Duodenal mucosa (tissue), 2 donors: ENCODE results near the gene PLXNA3.

Experiments
- H3K27ac ChIP-seq: one replicate; pipeline ENCODE4 v1.7.0; 2013; ENCODE audit warnings: low read depth, low read length
- H3K27me3 ChIP-seq, 2 donors: one replicate each; pipeline ENCODE4 v1.7.0; 2013; ENCODE audit warnings: low read length in 2 of 2, control low read depth in 1 of 2; ENCODE audit not compliant: insufficient read depth in 2 of 2, control insufficient read depth in 1 of 2
- H3K36me3 ChIP-seq, 2 donors: one replicate each; pipeline ENCODE4 v1.7.0; 2013; ENCODE audit warnings: low read length in 2 of 2, control low read depth in 1 of 2; ENCODE audit not compliant: insufficient read depth in 2 of 2, control insufficient read depth in 1 of 2
- H3K4me1 ChIP-seq, 2 donors: one replicate each; pipeline ENCODE4 v1.7.0; 2013; ENCODE audit warnings: low read length in 2 of 2, control low read depth in 1 of 2; ENCODE audit not compliant: insufficient read depth in 2 of 2, control insufficient read depth in 1 of 2
- H3K4me3 ChIP-seq, 2 donors: one replicate each; pipeline ENCODE4 v1.7.0; 2013; ENCODE audit warnings: low read length in 2 of 2, low read depth in 1 of 2
- H3K9ac ChIP-seq, 2 donors: one replicate each; pipeline ENCODE4 v1.7.0; 2013; ENCODE audit warnings: low read length in 2 of 2, low read depth in 1 of 2
- H3K9me3 ChIP-seq, 2 donors: one replicate each; pipeline ENCODE4 v1.7.0; 2013; ENCODE audit warnings: low read length in 2 of 2, control low read depth in 1 of 2; ENCODE audit not compliant: control insufficient read depth in 1 of 2

PLXNA3 gene

DNA sequence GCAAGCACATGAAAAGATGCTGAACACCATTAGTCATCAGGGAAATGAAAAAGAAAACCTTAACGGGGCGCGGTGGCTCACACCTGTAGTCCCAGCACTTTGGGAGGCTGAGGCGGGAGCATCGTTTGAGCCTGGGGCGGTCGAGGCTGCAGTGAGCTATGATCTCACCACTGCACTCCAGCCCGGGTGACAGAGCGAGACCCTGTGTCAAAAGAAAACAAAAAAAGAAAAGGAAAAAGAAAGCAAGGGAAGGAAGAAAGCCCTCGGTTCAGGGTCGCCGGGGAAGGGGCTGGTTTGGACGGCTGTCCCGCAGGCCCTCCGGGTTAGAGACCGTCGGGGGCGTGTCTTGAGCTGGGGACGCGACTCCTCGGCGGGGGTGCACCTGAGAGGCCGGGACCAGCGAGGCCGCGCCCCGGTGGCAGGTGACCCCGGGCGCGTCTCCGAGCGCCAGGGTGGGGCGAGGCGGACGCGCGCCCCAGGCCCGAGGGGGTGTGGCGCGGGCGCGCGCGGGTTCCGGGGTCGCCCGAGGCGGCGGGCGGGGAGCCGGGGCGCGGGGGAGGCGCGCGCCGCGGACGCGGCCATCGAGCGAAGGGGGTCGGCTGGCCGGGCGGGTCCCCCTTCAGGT, 478 bp upstream of the PLXNA3 start:
- Histone ChIP-seq H3K27ac (no peak overlapping the region), H3K9ac (peak overlapping the region in 1 of 2 donors; percentile 38), H3K36me3 (peaks cover 5 to 6% of the 10 kb centered on the region in 2 donors), H3K4me3 (peak overlapping the region; percentile 38 to 62), H3K4me1 (peaks cover 6 to 8% of the 10 kb centered on the region in 2 donors), H3K9me3 (no peaks in the 10 kb centered on the region), H3K27me3 (no peaks in the 10 kb centered on the region)

DNA sequence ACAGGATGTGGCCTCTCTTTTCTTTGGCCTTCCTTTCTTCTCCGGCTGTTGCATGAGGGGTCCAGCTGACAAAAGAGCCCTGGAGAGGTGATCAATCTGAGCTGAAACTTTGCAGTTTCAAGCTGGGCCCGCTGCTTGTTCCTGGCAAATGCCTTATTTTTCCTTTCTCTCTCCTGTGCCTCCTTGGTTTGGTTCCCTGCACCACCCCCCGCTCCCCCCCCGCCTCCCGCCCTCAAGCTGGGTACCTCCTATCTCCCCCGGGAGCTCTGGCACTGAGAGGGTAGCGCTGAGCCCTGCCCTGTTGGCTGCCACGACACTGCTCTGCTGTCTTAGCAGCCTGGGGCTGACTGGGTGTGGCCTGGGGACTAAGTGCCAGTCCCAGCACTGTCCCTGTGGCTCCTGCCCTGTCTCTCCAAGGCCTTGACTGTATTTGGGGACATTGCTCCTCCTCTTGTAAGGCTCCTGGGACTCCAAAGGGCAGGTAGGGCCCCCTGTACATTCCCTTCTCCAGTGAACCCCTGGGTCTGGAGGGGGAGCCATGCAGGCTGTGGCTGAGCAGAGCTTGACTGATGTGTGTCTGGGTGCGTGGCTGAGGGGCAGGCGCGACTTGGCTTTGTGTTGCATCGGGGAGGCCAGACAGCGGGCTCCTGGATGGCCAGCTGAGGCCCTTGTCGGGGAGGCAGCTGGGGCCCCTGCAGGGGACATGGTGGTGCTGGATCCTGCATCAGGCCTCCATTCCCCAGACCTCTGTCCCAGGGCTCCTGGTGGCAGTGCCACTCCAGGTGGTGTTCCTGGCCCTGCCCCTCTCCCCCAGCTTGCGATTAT, 1.1 kb downstream of the PLXNA3 start:
- H3K36me3 ChIP-seq = peaks cover 3 to 5% of the 10 kb centered on the region in 2 donors
- no peaks in the 10 kb centered on the region for H3K27me3 ChIP-seq
- H3K4me3 ChIP-seq = peak overlapping the region; percentile 60 to 64
- peak overlapping the region; percentile 43 to 51 for H3K9ac ChIP-seq
- no peak overlapping the region for H3K27ac ChIP-seq
- H3K4me1 ChIP-seq = peaks cover 6 to 8% of the 10 kb centered on the region in 2 donors
- no peaks in the 10 kb centered on the region for H3K9me3 ChIP-seq

DNA sequence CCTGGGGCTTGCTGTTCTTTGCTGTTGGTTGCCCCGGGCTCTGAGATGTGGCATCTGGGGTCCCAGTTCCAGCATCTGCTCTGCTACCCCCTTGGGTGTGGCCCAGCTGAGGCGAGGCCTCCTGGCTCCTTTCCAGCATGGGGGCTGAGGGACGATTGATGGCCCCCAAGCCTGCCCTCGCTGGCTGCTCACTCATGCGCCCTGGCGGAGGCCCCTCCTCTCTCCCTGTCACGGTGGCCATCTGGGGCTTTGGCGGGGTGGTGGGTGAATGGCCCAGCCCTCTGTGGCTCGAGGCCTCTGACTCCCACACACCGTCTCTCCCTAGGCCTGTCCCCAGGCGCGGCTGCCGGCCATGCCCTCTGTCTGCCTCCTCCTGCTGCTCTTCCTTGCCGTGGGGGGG, 1.8 kb downstream of the PLXNA3 start:
- Histone ChIP-seq H3K27ac (no peak overlapping the region), H3K9me3 (no peaks in the 10 kb centered on the region), H3K27me3 (no peaks in the 10 kb centered on the region), H3K36me3 (peaks cover 5 to 7% of the 10 kb centered on the region in 2 donors), H3K9ac (peak overlapping the region in 1 of 2 donors; percentile 43), H3K4me3 (peak overlapping the region in 1 of 2 donors; percentile 60), H3K4me1 (peaks cover 6 to 8% of the 10 kb centered on the region in 2 donors)

DNA sequence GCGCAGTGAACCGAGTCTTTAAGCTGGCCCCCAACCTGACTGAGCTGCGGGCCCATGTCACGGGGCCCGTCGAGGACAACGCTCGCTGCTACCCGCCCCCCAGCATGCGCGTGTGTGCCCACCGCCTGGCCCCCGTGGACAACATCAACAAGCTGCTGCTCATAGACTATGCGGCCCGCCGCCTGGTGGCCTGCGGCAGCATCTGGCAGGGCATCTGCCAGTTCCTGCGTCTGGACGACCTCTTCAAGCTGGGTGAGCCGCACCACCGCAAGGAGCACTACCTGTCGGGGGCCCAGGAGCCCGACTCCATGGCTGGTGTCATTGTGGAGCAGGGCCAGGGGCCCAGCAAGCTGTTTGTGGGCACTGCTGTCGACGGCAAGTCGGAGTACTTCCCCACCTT, 2.2 kb downstream of the PLXNA3 start:
- Histone ChIP-seq H3K4me3 (no peak overlapping the region), H3K27ac (no peak overlapping the region), H3K27me3 (no peaks in the 10 kb centered on the region), H3K4me1 (peaks cover 6 to 8% of the 10 kb centered on the region in 2 donors), H3K9ac (no peak overlapping the region), H3K36me3 (peaks cover 5 to 7% of the 10 kb centered on the region in 2 donors), H3K9me3 (no peaks in the 10 kb centered on the region)

DNA sequence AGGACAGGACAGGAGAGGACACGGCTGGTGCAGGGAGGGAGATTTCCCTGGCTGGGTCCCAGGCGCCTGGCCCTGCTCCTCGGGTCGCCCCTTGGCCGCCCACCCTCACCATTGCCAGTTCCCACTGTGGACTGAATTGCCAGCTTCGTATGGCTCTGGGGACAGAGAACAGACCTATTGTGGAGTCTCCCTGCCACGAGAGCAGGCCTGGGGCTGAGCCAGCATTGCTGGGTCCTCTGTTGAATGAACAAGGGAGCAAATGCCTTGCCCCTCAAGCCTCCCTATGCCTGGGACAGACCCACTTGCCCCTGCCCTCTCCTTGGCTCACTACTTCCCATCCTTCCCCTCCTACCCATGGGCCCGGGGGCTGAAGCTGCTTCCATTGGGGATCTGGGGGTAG, 4.3 kb downstream of the PLXNA3 start:
- no peak overlapping the region for H3K4me3 ChIP-seq
- no peaks in the 10 kb centered on the region for H3K9me3 ChIP-seq
- peaks cover 5 to 19% of the 10 kb centered on the region in 2 donors for H3K36me3 ChIP-seq
- H3K9ac ChIP-seq = no peak overlapping the region
- no peaks in the 10 kb centered on the region for H3K27me3 ChIP-seq
- H3K4me1 ChIP-seq = peaks cover 6 to 8% of the 10 kb centered on the region in 2 donors
- H3K27ac ChIP-seq = no peak overlapping the region

DNA sequence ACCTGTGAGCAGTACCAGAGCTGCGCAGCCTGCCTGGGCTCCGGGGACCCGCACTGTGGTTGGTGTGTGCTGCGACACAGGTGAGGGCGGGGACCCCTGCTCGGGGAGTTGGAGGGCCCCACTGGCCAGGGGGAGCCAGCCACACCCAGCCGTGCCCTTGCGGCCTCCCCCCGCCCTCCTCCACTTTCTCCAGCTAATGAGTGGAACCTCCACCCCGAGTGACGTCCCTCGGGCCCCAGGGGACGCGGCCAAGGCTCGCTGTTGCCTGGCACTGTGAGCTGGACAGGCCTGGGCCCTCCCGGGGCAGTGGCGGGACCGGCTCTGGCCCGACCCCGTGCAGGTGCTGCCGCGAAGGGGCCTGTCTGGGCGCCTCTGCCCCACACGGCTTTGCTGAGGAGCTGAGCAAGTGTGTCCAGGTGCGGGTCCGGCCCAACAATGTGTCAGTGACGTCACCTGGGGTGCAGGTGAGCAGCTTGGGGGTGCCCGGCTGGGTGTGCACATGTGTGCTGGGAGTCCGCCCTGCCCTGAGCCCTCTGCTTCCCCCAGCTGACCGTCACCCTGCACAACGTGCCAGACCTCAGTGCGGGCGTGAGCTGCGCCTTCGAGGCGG, 5.6 kb downstream of the PLXNA3 start:
- H3K4me3 ChIP-seq = no peak overlapping the region
- no peak overlapping the region for H3K9ac ChIP-seq
- H3K9me3 ChIP-seq = no peaks in the 10 kb centered on the region
- H3K27ac ChIP-seq = no peak overlapping the region
- no peaks in the 10 kb centered on the region for H3K27me3 ChIP-seq
- peaks cover 5 to 19% of the 10 kb centered on the region in 2 donors for H3K36me3 ChIP-seq
- H3K4me1 ChIP-seq = peaks cover 6 to 8% of the 10 kb centered on the region in 2 donors

DNA sequence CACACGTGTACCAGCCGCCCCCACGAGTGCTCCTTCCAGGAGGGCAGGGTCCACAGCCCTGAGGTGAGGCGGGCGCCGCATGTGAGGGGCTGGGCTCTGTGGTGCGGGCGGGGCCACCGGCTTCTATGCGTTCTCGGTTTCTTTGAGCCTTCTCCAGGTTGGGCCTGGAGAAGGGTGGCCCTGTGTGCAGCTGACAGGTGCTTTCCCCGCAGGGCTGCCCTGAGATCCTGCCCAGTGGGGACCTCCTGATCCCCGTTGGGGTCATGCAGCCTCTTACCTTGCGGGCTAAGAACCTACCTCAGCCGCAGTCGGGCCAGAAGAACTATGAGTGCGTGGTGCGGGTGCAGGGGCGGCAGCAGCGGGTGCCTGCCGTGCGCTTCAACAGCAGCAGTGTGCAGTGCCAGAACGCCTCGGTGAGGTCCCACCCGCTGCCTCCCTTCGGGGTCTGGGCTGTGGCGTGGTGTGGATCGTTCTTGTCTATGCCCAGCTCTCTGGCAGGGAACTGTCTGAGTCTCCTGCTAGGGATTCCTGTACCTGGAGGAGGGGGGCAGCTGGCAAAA, 6.8 kb downstream of the PLXNA3 start:
- Histone ChIP-seq H3K9me3 (no peaks in the 10 kb centered on the region), H3K36me3 (peaks cover 5 to 22% of the 10 kb centered on the region in 2 donors), H3K27ac (no peak overlapping the region), H3K4me3 (no peak overlapping the region), H3K9ac (no peak overlapping the region), H3K4me1 (no peaks in the 10 kb centered on the region), H3K27me3 (no peaks in the 10 kb centered on the region)

DNA sequence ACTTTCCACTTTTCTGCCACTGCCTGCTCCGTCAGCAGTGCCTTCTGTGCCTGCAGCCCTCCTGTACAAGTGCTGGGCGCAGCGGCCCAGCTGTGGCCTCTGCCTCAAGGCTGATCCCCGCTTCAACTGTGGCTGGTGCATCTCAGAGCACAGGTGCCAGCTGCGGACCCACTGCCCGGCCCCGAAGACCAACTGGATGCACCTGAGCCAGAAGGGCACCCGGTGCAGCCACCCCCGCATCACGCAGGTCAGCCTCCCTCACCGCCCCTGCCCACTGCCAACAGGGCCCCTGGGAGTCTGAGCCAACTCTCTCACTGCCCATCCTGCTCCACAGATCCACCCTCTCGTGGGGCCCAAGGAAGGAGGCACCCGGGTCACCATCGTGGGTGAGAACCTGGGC, 7.5 kb downstream of the PLXNA3 start:
- H3K27me3 ChIP-seq = no peaks in the 10 kb centered on the region
- H3K27ac ChIP-seq = no peak overlapping the region
- H3K4me3 ChIP-seq = no peak overlapping the region
- H3K9ac ChIP-seq = no peak overlapping the region
- no peaks in the 10 kb centered on the region for H3K9me3 ChIP-seq
- H3K4me1 ChIP-seq = no peaks in the 10 kb centered on the region
- H3K36me3 ChIP-seq = peaks cover 5 to 26% of the 10 kb centered on the region in 2 donors

DNA sequence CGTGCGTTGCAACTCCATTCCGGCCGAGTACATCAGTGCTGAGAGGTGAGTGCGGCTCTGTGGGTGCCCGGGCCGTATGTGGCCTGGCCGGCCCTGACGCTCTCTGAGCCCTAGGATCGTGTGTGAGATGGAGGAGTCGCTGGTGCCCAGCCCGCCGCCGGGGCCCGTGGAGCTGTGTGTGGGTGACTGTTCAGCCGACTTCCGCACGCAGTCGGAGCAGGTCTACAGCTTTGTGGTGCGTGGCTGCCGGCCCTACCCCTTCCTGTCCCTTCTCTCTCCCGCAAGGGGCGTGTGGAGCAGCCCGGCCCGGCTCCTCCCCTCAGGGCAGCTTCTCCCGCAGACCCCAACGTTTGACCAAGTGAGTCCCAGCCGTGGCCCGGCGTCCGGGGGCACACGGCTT, 8.0 kb downstream of the PLXNA3 start:
- H3K36me3 ChIP-seq = peaks cover 5 to 30% of the 10 kb centered on the region in 2 donors
- no peak overlapping the region for H3K4me3 ChIP-seq
- no peaks in the 10 kb centered on the region for H3K9me3 ChIP-seq
- no peaks in the 10 kb centered on the region for H3K4me1 ChIP-seq
- no peak overlapping the region for H3K27ac ChIP-seq
- no peaks in the 10 kb centered on the region for H3K27me3 ChIP-seq
- no peak overlapping the region for H3K9ac ChIP-seq

DNA sequence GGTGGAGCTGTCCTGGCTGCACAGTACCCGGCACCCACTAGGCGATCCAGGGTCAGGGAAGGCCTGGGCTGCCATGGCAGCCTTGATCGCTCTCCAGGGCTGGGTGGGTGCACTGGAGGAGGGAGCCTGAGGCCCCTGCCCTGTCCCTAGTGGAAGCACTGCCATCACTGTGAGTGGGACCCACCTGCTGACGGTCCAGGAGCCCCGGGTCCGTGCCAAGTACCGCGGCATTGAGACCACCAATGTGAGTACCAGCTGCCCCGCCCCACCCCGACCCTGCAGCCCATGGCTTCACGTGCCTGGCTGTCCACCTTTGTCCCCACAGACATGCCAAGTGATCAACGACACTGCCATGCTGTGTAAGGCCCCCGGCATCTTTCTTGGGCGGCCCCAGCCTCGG, 8.8 kb downstream of the PLXNA3 start:
- no peak overlapping the region for H3K4me3 ChIP-seq

More for the DNA sequence above, 8.8 kb downstream of the PLXNA3 start:
- no peak overlapping the region for H3K9ac ChIP-seq
- H3K27ac ChIP-seq = no peak overlapping the region
- H3K27me3 ChIP-seq = no peaks in the 10 kb centered on the region
- H3K4me1 ChIP-seq = no peaks in the 10 kb centered on the region
- peaks cover 0 to 28% of the 10 kb centered on the region in 2 donors for H3K36me3 ChIP-seq
- no peaks in the 10 kb centered on the region for H3K9me3 ChIP-seq
